A673 (cell line): ENCODE data around the gene CLTC. TPM values are rescaled to one million over a fixed set of nuclear protein-coding genes. Genes with fewer than 3 reads are reported as not detected.

Experiments used
- BruUV-seq: library from RNA; stranded (reverse); fragments of 400-500 nt; replicated peaks from 2 replicates; lab custom pipeline; 2021; lab: Mats Ljungman, UMichigan
- CTCF ChIA-PET: fragments of 300-600 bp; sonication (Branson Sonifier 250); formaldehyde crosslinking; loops from one replicate; lab custom pipeline; 2022; ENCODE audit warnings: antibody characterized with exemption; lab: Charles Lee
- POLR2A ChIA-PET: fragments of 300-600 bp; sonication (Branson Sonifier 250); formaldehyde crosslinking; loops from one replicate; lab custom pipeline; 2022; ENCODE audit warnings: antibody characterized with exemption; ENCODE audit not compliant: low non-redundant PET; lab: Charles Lee
- DNase-seq: peaks from one replicate; pipeline ENCODE4 v3.0.0-alpha.2; 2015; ENCODE audit warnings: low spot score
- H3K27ac ChIP-seq: fragments of 200-600 bp; sonication (generic); 2 replicates; pipeline ENCODE4 v1.5.1; 2016; ENCODE audit warnings: mixed run types, low read depth, mild to moderate bottlenecking, mixed read lengths, antibody characterized with exemption, low read length; ENCODE audit not compliant: poor library complexity, severe bottlenecking
- H3K27me3 ChIP-seq: fragments of 200-600 bp; sonication (generic); replicated peaks from 2 replicates; pipeline ENCODE4 v1.6.1; 2017; ENCODE audit warnings: mixed run types, low read depth, mild to moderate bottlenecking, mixed read lengths, antibody characterized with exemption, low read length; ENCODE audit not compliant: insufficient read depth, poor library complexity
- H3K36me3 ChIP-seq: fragments of 200-600 bp; sonication (generic); 2 replicates; pipeline ENCODE4 v1.6.1; 2016; ENCODE audit warnings: mixed run types, mild to moderate bottlenecking, mixed read lengths, antibody characterized with exemption, low read length; ENCODE audit not compliant: insufficient read depth, poor library complexity, severe bottlenecking
- H3K4me1 ChIP-seq: fragments of 200-600 bp; sonication (generic); 2 replicates; pipeline ENCODE4 v1.6.1; 2017; ENCODE audit warnings: mixed run types, mild to moderate bottlenecking, mixed read lengths, antibody characterized with exemption, low read length; ENCODE audit not compliant: insufficient read depth, poor library complexity, severe bottlenecking
- H3K4me3 ChIP-seq: fragments of 200-600 bp; sonication (generic); 2 replicates; pipeline ENCODE4 v1.5.1; 2016; ENCODE audit warnings: low read depth, mixed run types, mild to moderate bottlenecking, mixed read lengths, low read length; ENCODE audit not compliant: poor library complexity, severe bottlenecking
- H3K9me3 ChIP-seq: fragments of 200-600 bp; sonication (generic); 2 replicates; pipeline ENCODE4 v1.6.1; 2016; ENCODE audit warnings: mixed run types, low read depth, mild to moderate bottlenecking, mixed read lengths, antibody characterized with exemption, low read length; ENCODE audit not compliant: poor library complexity, severe bottlenecking
- EZH2 ChIP-seq: fragments of 200-600 bp; sonication (generic); IDR thresholded peaks from 2 replicates; pipeline ENCODE4 v1.6.1; 2017; ENCODE audit warnings: borderline replicate concordance, low read depth, mild to moderate bottlenecking, mixed read lengths, antibody characterized with exemption, low read length; ENCODE audit not compliant: poor library complexity, severe bottlenecking
- intact Hi-C: fragments of 100-400 bp; cut with micrococcal nuclease; formaldehyde crosslinking; loops from one replicate; pipeline ENCODE4 v1.10.0; 2022; ENCODE audit not compliant: unreplicated experiment
- total RNA-seq: library from RNA; stranded (reverse); gene quantifications from 2 replicates; pipeline ENCODE4 v1.2.3, GENCODE V29; 2021
- TF ChIP-seq, protein P1 (sequence below): fragments of 300-800, 200-600 bp; sonication (generic); conservative IDR thresholded peaks from 2 replicates; pipeline ENCODE4 v1.5.1; 2017; ENCODE audit warnings: low read depth, mild to moderate bottlenecking, antibody characterized with exemption, low read length, moderate library complexity, mixed read lengths

The CLTC gene
- total RNA-seq, 1 experiment from 2014 or later = 313 TPM

DNA sequence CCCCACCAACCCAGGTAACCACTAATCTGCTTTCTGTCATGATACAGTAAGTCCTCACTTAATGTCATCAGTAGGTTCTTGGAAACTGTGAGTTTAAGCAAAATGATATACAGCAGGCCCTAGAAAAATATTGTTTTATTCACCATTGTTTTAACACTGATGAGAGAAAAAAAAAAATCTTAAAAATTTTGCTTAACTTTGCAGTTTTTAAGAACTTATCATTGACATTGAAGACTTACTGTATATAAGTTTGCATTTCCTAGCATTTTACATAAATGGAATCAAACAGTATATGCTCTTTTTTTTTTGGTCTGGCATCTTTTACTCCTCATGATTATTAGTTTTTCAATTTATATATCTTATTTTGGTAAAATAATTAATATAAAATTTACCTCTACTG, 19.5 kb upstream of the CLTC start:
- peaks cover 9% of the 10 kb centered on the region for H3K36me3 ChIP-seq
- H3K4me3 ChIP-seq = no peak overlapping the region
- BruUV-seq = no TSS peak
- H3K27me3 ChIP-seq = no peaks in the 10 kb centered on the region
- ChIA-PET CTCF (interaction anchor here (0.6 kb wide), 1 partner anchor 20 kb away, joined by 3 read pairs; no protein-coding TSS in a partner anchor), POLR2A (no interaction called here)
- H3K9me3 ChIP-seq = no peaks in the 10 kb centered on the region
- intact Hi-C loops = no loop called here
- DNase-seq = no peak
- no peak for TF ChIP-seq EZH2
- TF ChIP-seq, protein P1, sequence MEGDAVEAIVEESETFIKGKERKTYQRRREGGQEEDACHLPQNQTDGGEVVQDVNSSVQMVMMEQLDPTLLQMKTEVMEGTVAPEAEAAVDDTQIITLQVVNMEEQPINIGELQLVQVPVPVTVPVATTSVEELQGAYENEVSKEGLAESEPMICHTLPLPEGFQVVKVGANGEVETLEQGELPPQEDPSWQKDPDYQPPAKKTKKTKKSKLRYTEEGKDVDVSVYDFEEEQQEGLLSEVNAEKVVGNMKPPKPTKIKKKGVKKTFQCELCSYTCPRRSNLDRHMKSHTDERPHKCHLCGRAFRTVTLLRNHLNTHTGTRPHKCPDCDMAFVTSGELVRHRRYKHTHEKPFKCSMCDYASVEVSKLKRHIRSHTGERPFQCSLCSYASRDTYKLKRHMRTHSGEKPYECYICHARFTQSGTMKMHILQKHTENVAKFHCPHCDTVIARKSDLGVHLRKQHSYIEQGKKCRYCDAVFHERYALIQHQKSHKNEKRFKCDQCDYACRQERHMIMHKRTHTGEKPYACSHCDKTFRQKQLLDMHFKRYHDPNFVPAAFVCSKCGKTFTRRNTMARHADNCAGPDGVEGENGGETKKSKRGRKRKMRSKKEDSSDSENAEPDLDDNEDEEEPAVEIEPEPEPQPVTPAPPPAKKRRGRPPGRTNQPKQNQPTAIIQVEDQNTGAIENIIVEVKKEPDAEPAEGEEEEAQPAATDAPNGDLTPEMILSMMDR = no peak
- no peaks in the 10 kb centered on the region for H3K4me1 ChIP-seq
- no peak overlapping the region for H3K27ac ChIP-seq

DNA sequence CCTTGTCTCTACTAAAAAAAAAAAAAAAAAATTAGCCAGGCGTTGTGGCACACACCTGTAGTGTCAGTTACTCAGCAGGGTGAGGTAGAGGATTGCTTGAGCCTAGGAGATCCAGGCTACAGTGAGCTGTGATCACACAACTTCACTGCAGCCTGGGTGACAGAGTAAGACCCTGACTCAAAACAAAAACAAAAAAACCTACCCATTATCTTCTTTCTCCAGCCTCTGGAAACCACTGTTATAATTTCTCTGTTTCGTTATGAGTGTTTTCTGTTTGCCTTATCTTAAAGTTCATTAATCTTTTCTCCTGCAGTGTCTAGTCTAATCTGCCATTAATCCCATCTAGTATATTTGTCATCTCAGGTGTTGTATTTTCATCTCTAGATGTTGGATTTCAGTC, 18.6 kb upstream of the CLTC start:
- BruUV-seq = no TSS peak
- TF ChIP-seq, protein P1 = no peak
- TF ChIP-seq EZH2 = no peak
- CTCF ChIA-PET = interaction anchor here (0.7 kb wide), 1 partner anchor 115 kb away, joined by 5 read pairs; no protein-coding TSS in a partner anchor
- H3K27me3 ChIP-seq = no peaks in the 10 kb centered on the region
- POLR2A ChIA-PET = no interaction called here
- no peak for DNase-seq
- peaks cover 9% of the 10 kb centered on the region for H3K36me3 ChIP-seq
- H3K27ac ChIP-seq = no peak overlapping the region
- no peaks in the 10 kb centered on the region for H3K4me1 ChIP-seq
- intact Hi-C loops = no loop called here
- H3K4me3 ChIP-seq = no peak overlapping the region
- no peaks in the 10 kb centered on the region for H3K9me3 ChIP-seq

DNA sequence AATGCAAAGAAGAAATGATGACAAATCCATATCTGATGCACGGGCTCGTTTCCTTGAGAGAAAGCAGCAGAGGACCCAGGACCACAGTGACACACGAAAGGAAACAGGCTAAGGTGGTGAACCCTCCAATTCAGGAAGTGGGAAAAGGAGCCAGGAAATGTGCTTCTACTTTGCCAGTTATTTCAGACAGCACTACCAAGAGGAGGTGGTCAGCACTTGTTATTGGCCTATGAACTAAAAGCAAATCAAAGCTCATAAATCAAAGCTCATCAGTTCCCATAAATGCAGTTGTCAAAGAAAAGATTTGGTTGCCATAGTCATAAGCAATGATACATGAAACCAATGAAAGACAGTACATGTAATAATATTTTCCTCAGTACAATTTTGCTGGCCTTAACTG, 12.6 kb upstream of the CLTC start:
- Histone ChIP-seq H3K27ac (no peak overlapping the region), H3K4me3 (no peak overlapping the region), H3K36me3 (peaks cover 9% of the 10 kb centered on the region), H3K4me1 (no peaks in the 10 kb centered on the region), H3K27me3 (no peaks in the 10 kb centered on the region), H3K9me3 (no peaks in the 10 kb centered on the region)
- TF ChIP-seq EZH2 = no peak
- TF ChIP-seq, protein P1 = no peak
- BruUV-seq = TSS peak; percentile 23
- POLR2A ChIA-PET = no interaction called here
- intact Hi-C loops = no loop called here
- DNase-seq = no peak
- CTCF ChIA-PET = interaction anchor here (0.6 kb wide), 1 partner anchor 86 kb away, joined by 3 read pairs; no protein-coding TSS in a partner anchor
